Measurements from ENCODE around the gene MEIS2. TPM values are rescaled to one million over a fixed set of nuclear protein-coding genes. Genes with fewer than 3 reads are reported as not detected.

The MEIS2 gene
- total and polyA plus RNA-seq, 9 donors, result 27.7 to 73.7 (median 47.7) TPM

GRCh38 chr15:36908991-36909390, 191.4 kb downstream of the MEIS2 start:
- no peak for DNase-seq
- H3K4me3 ChIP-seq, result no peak overlapping the region
- H3K4me1 ChIP-seq (ENCODE audit: insufficient read depth), result no peaks in the 10 kb centered on the region
- no peaks in the 10 kb centered on the region for H3K36me3 ChIP-seq
- no peaks in the 10 kb centered on the region for H3K27me3 ChIP-seq
- H3K9me3 ChIP-seq, result no peaks in the 10 kb centered on the region
- intact Hi-C loops (cut with DNase I), result no loop called here
- TF ChIP-seq CTCF (IDR thresholded peaks at IDR 0.05), result no peak
- no peak for TF ChIP-seq EP300 (IDR thresholded peaks at IDR 0.05)
- TF ChIP-seq POLR2A (IDR thresholded peaks at IDR 0.05), result no peak
- WGBS, 3 donors, result 92 to 96% (median 96%) methylated on average over 4 of the region's 4 CpGs
- no peak overlapping the region for H3K27ac ChIP-seq

- Histone ChIP-seq H3K36me3 (no peaks in the 10 kb centered on the region), H3K9me3 (no peaks in the 10 kb centered on the region), H3K27me3 (no peaks in the 10 kb centered on the region), H3K4me3 (no peak overlapping the region), H3K27ac (no peak overlapping the region), H3K4me1 (ENCODE audit: insufficient read depth) (no peaks in the 10 kb centered on the region)
- DNase-seq, result no peak
- 88 to 93% (median 92%) methylated on average over 3 of the region's 3 CpGs for WGBS, 3 donors
- intact Hi-C loops (cut with DNase I), result no loop called here
- TF ChIP-seq EP300 (IDR thresholded peaks at IDR 0.05), result no peak
- TF ChIP-seq CTCF (IDR thresholded peaks at IDR 0.05), result no peak
- no peak for TF ChIP-seq POLR2A (IDR thresholded peaks at IDR 0.05)
These were observed 193.1 kb downstream of the MEIS2 start for GRCh38 chr15:36907295-36907694.

GRCh38 chr15:36905908-36906307, 194.4 kb downstream of the MEIS2 start:
- Histone ChIP-seq H3K4me3 (no peak overlapping the region), H3K4me1 (ENCODE audit: insufficient read depth) (no peaks in the 10 kb centered on the region), H3K36me3 (no peaks in the 10 kb centered on the region), H3K27ac (no peak overlapping the region), H3K27me3 (no peaks in the 10 kb centered on the region), H3K9me3 (no peaks in the 10 kb centered on the region)
- 34 to 56% (median 48%) methylated on average over 5 of the region's 5 CpGs for WGBS, 3 donors
- TF ChIP-seq POLR2A (IDR thresholded peaks at IDR 0.05), result no peak
- TF ChIP-seq EP300 (IDR thresholded peaks at IDR 0.05), result no peak
- no peak for TF ChIP-seq CTCF (IDR thresholded peaks at IDR 0.05)
- intact Hi-C loops (cut with DNase I), result no loop called here
- DNase-seq, result no peak

GRCh38 chr15:36904715-36905114, 195.6 kb downstream of the MEIS2 start:
- H3K4me1 ChIP-seq (ENCODE audit: insufficient read depth), result no peaks in the 10 kb centered on the region

More at GRCh38 chr15:36904715-36905114, 195.6 kb downstream of the MEIS2 start:
- WGBS, 3 donors, result 80 to 94% (median 84%) methylated on average over 3 of the region's 3 CpGs
- Histone ChIP-seq H3K4me3 (no peak overlapping the region), H3K27ac (no peak overlapping the region), H3K36me3 (no peaks in the 10 kb centered on the region), H3K27me3 (no peaks in the 10 kb centered on the region), H3K9me3 (no peaks in the 10 kb centered on the region)
- no peak for DNase-seq
- intact Hi-C loops (cut with DNase I), result no loop called here
- no peak for TF ChIP-seq POLR2A (IDR thresholded peaks at IDR 0.05)
- no peak for TF ChIP-seq CTCF (IDR thresholded peaks at IDR 0.05)
- TF ChIP-seq EP300 (IDR thresholded peaks at IDR 0.05), result no peak
